C4-2B (cell line): ENCODE results near the gene C8G.

Experiments used
- H3K27ac ChIP-seq: fragments of 450-650 bp; 2 replicates; pipeline ENCODE4 v1.5.1; 2017
- CTCF ChIP-seq: fragments of 450-650 bp; conservative IDR thresholded peaks from 2 replicates; pipeline ENCODE4 v1.5.1; 2017; ENCODE audit warnings: mild to moderate bottlenecking
- ZFX ChIP-seq: fragments of 450-650 bp; IDR thresholded peaks from 2 replicates; pipeline ENCODE4 v1.6.1; 2017

The C8G gene

GRCh38 chr9:136952321-136952850 is 7.3 kb downstream of the C8G start:
- TF ChIP-seq ZFX (no peak), CTCF (no peak)
- H3K27ac ChIP-seq, result no peak overlapping the region

GRCh38 chr9:136952876-136953770 is 8.1 kb downstream of the C8G start:
- no peak for TF ChIP-seq ZFX
- TF ChIP-seq CTCF, result no peak
- H3K27ac ChIP-seq, result no peak overlapping the region

- TF ChIP-seq CTCF (no peak), ZFX (no peak)
- H3K27ac ChIP-seq, result no peak overlapping the region
These were observed 8.8 kb downstream of the C8G start for GRCh38 chr9:136953771-136954269.

GRCh38 chr9:136954270-136955083 is 9.4 kb downstream of the C8G start:
- TF ChIP-seq ZFX (no peak), CTCF (no peak)

GRCh38 chr9:136955202-136955942 is 10.3 kb downstream of the C8G start:
- H3K27ac ChIP-seq, result no peak overlapping the region
- TF ChIP-seq CTCF (no peak), ZFX (no peak)

More at GRCh38 chr9:136954270-136955083, 9.4 kb downstream of the C8G start:
- H3K27ac ChIP-seq, result no peak overlapping the region

- TF ChIP-seq CTCF, result no peak
- TF ChIP-seq ZFX, result no peak
- no peak overlapping the region for H3K27ac ChIP-seq
These were observed 10.9 kb downstream of the C8G start for GRCh38 chr9:136955943-136956335.
